Uterus (tissue), 4 donors: ENCODE data around the gene METAP2. TPM values are rescaled to one million over a fixed set of nuclear protein-coding genes. Genes with fewer than 3 reads are reported as not detected.

Experiments used
- DNase-seq, 2 donors: peaks; one replicate each; pipeline ENCODE4 v3.0.0-alpha.2; 2019 to 2020
- H3K27ac ChIP-seq, 2 donors: fragments of 200-600 bp; sonication (generic); 1 replicate in 1 of 2; 2 replicates in 1 of 2; pipeline ENCODE4 v1.5.1; 2016 to 2018
- H3K27me3 ChIP-seq, 2 donors: fragments of 200-600 bp; sonication (generic); one replicate each; pipeline ENCODE4 v1.5.1; 2018 to 2019; ENCODE audit warnings: control low read depth in 1 of 2
- H3K36me3 ChIP-seq, 2 donors: fragments of 200-600 bp; sonication (generic); one replicate each; pipeline ENCODE4 v1.5.1; 2019; ENCODE audit warnings: control low read depth in 1 of 2
- H3K4me1 ChIP-seq, 2 donors: fragments of 200-600 bp; sonication (generic); one replicate each; pipeline ENCODE4 v1.5.1; 2018 to 2019; ENCODE audit warnings: control low read depth in 1 of 2
- H3K4me3 ChIP-seq, 2 donors: fragments of 200-600 bp; sonication (generic); 1 replicate in 1 of 2; 2 replicates in 1 of 2; pipeline ENCODE4 v1.5.1; 2018 to 2019; ENCODE audit warnings: mild to moderate bottlenecking in 1 of 2
- H3K9me3 ChIP-seq, 2 donors: fragments of 200-600 bp; sonication (generic); one replicate each; pipeline ENCODE4 v1.5.1; 2019; ENCODE audit warnings: control low read depth in 1 of 2
- POLR2A ChIP-seq, 2 donors: fragments of 450-650 bp; IDR thresholded peaks; one replicate each; pipeline ENCODE4 v1.6.1; 2016; ENCODE audit warnings: antibody characterized with exemption in 2 of 2, mild to moderate bottlenecking in 1 of 2, moderate library complexity in 1 of 2
- intact Hi-C: fragments of 100-400 bp; cut with DNase I; formaldehyde crosslinking; loops from one replicate; pipeline ENCODE4 v1.15.1; 2023; ENCODE audit warnings: low total_unique reads
- total RNA-seq, 4 donors: library from RNA; depleted of rRNA in 3 of 4; stranded (reverse); fragments of >200 nt in 3 of 4; gene quantifications; one replicate each; pipeline versions ENCODE4 v1.1.0 to v1.2.4, GENCODE V29; 2014 to 2023
- TF ChIP-seq, protein P1 (sequence below), 4 experiments: fragments of 200-600 bp in 2 of 4; fragments of 450-650 bp in 2 of 4; sonication (generic) in 2 of 4; IDR thresholded peaks; one replicate each; pipeline ENCODE4 v1.5.1; 2016 to 2019; ENCODE audit warnings: antibody characterized with exemption in 4 of 4, mild to moderate bottlenecking in 2 of 4, moderate library complexity in 1 of 4
- donor health status: DM: yes; HTN: yes; CAD: no.

The METAP2 gene
- total RNA-seq, 4 donors from 2014 or later, result 25.9 to 544 (median 72.8) TPM

DNA sequence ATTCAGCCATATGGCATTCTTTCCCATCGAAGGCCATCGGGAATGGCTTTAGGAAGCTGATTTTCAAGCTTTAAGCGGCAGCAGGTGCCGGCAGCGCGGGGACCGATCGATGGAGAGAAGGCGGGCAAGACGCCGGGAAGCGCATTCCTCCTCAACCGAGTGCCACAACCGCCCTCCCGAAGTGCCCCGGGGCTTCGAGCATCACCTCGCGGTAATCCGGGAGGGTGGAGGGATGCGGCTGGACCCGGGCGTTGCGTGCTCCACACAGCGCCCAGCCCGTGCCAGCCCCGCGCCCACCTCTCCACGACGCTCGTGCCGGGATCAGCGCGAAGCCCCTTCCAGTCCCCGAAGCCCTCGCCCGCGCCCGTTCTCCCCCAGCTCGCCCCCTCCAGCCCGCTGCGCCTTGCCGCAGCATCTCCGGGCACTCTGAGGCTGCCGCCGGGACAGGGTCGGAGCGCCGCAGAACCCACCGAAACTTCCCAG is 74.1 kb downstream of the METAP2 start:
- intact Hi-C loops, result no loop called here

DNA sequence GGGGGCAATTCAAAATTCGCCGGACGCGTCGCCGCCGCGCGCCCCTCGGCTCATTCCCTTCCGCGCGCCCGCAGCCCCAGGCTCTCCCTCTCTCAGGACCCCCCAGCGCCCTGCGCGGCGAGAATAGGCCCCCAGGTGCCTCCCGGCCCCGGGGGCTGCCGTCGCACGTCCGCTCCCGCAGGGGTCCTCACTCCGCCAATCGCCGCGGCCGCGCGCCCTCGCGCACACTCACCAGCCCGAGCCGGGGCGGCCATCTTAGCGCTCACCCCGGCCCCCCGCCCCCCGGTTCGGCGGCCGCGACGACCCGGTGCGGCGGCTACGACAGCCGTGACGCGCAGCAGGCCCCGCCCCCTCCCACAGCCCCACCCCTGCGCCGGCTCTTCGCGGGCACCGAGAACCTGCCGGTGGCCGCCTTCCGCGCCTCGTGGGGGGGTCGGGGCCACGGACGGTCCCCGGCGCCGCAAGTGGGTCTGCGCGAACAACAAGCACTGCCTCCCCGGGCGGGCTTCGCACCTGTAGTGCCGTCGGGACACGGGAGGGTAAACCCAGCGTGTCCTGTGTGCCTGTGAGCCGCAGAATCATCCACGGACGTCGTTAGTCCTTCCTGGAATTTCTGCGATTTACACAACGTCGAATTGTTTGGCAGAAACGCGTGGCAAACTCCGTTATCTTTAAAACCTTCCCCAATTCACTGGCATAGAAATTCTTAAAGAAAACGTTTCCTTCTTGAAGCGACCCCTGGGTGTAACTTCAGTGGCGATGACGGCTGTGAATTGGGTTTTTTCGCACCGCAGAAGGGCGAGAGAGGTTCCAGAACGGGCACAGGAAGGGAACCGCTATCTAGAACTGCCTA is 74.8 kb downstream of the METAP2 start:
- H3K4me1 ChIP-seq, result no peaks in the 10 kb centered on the region
- DNase-seq, result peak; percentile 49 to 61
- TF ChIP-seq POLR2A (IDR thresholded peaks at IDR 0.05), result peak; percentile 79 to 84
- TF ChIP-seq, protein P1, sequence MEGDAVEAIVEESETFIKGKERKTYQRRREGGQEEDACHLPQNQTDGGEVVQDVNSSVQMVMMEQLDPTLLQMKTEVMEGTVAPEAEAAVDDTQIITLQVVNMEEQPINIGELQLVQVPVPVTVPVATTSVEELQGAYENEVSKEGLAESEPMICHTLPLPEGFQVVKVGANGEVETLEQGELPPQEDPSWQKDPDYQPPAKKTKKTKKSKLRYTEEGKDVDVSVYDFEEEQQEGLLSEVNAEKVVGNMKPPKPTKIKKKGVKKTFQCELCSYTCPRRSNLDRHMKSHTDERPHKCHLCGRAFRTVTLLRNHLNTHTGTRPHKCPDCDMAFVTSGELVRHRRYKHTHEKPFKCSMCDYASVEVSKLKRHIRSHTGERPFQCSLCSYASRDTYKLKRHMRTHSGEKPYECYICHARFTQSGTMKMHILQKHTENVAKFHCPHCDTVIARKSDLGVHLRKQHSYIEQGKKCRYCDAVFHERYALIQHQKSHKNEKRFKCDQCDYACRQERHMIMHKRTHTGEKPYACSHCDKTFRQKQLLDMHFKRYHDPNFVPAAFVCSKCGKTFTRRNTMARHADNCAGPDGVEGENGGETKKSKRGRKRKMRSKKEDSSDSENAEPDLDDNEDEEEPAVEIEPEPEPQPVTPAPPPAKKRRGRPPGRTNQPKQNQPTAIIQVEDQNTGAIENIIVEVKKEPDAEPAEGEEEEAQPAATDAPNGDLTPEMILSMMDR (IDR thresholded peaks at IDR 0.05), result no peak
- no peaks in the 10 kb centered on the region for H3K36me3 ChIP-seq
- intact Hi-C loops, result no loop called here
- H3K9me3 ChIP-seq, result no peaks in the 10 kb centered on the region
- H3K4me3 ChIP-seq, result peak overlapping the region; percentile 58 to 60
- H3K27ac ChIP-seq, result peak overlapping the region; percentile 77 to 87
- no peaks in the 10 kb centered on the region for H3K27me3 ChIP-seq

More for the DNA sequence above, 74.1 kb downstream of the METAP2 start:
- Histone ChIP-seq H3K27me3 (no peaks in the 10 kb centered on the region), H3K4me1 (no peaks in the 10 kb centered on the region), H3K9me3 (no peaks in the 10 kb centered on the region), H3K36me3 (no peaks in the 10 kb centered on the region), H3K27ac (peak overlapping the region; percentile 77 to 87), H3K4me3 (peak overlapping the region; percentile 58 to 60)
- TF ChIP-seq, protein P1 (IDR thresholded peaks at IDR 0.05), result no peak
- no peak for TF ChIP-seq POLR2A (IDR thresholded peaks at IDR 0.05)
- peak; percentile 19 to 29 for DNase-seq

DNA sequence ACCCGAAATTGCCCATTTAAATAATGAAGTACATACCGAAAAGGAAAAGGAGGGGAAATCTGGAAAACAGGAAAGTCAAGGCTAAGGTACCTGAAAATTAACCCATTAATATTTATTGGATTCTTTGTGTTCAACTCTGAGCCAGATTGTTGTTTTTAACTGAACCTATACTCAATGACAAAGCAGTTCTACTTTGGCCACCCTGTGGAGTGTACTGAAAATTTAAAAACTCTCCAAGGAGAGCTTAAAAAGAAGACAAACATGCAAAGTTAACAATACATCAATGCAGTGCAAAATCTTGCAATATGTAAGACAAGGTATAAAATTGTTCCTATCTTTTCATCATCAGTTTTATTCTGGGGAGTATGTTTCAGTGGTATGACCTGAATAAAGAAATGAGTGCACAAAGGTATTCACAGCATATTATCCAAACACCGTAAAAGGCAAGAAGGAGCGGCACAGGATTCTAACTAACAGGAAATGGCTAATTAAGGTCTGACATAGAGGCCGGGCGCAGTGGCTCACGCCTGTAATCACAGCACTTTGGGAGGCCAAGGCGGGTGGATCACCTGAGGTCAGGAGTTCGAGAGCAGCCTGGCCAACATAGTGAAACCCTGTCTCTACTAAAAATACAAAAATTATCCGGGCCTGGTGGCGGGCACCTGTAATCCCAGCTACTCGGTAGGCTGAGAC is 75.6 kb downstream of the METAP2 start:
- no peaks in the 10 kb centered on the region for H3K27me3 ChIP-seq
- TF ChIP-seq, protein P1 (IDR thresholded peaks at IDR 0.05), result no peak
- TF ChIP-seq POLR2A (IDR thresholded peaks at IDR 0.05), result no peak
- peak overlapping the region; percentile 58 to 60 for H3K4me3 ChIP-seq
- H3K36me3 ChIP-seq, result no peaks in the 10 kb centered on the region
- H3K9me3 ChIP-seq, result no peaks in the 10 kb centered on the region
- H3K4me1 ChIP-seq, result no peaks in the 10 kb centered on the region
- H3K27ac ChIP-seq, result peak overlapping the region in 1 of 2 donors; percentile 77
- no peak for DNase-seq
- intact Hi-C loops, result no loop called here

DNA sequence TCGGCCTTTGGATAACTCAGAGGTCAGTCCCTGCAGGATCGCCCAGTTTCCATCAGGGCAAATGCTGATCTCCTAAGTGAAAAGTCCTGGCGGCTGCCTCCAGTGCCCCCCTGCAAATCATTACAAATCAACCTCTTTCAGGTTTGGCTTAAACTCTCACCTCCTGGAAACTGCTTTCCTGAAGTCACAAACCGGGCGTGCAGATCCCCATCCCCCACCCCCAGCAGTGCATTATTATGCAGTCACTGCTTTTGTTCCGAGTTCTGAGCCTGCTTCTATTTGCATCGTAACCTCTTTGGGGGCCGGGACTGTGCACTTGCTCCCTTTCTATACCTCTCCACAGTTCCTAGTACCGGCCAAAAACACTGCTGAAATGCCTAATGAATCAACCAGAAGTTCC is 77.4 kb downstream of the METAP2 start, which contains the start of gene USP44:
TSS of gene USP44 (minus strand) at position 172 of the 400 bp plus-strand sequence. CDS start 17,220 bp downstream, outside the sequence.
- Histone ChIP-seq H3K27me3 (no peaks in the 10 kb centered on the region), H3K36me3 (no peaks in the 10 kb centered on the region)
- no peak for DNase-seq

More for the DNA sequence above, 77.4 kb downstream of the METAP2 start, which contains the start of gene USP44:
- intact Hi-C loops, result no loop called here
- H3K9me3 ChIP-seq, result no peaks in the 10 kb centered on the region
- no peaks in the 10 kb centered on the region for H3K4me1 ChIP-seq
- no peak within 1 kb of the TSS for H3K27ac ChIP-seq
- TF ChIP-seq, protein P1 (IDR thresholded peaks at IDR 0.05), result no peak
- TF ChIP-seq POLR2A (IDR thresholded peaks at IDR 0.05), result no peak
- no peak within 1 kb of the TSS for H3K4me3 ChIP-seq
